Neural crest cell (in vitro differentiated cells): ENCODE data around the gene OR10H3. TPM values are rescaled to one million over a fixed set of nuclear protein-coding genes. Genes with fewer than 3 reads are reported as not detected.

Experiments
- DNase-seq: peaks from one replicate; pipeline ENCODE4 v3.0.0; 2021; ENCODE audit warnings: low read depth, mixed read lengths, low spot score
- H3K27ac Mint-ChIP-seq: one replicate; pipeline ENCODE4 v1.8.0; 2021; ENCODE audit warnings: mild to moderate bottlenecking, mixed read lengths; ENCODE audit not compliant: unreplicated experiment
- H3K27me3 Mint-ChIP-seq: 2 replicates; pipeline ENCODE4 v1.8.0; 2021; ENCODE audit warnings: low read depth, mild to moderate bottlenecking, mixed read lengths
- H3K36me3 Mint-ChIP-seq: 2 replicates; pipeline ENCODE4 v1.8.0; 2021; ENCODE audit warnings: low read depth, mild to moderate bottlenecking, mixed read lengths
- H3K4me1 Mint-ChIP-seq: 2 replicates; pipeline ENCODE4 v1.8.0; 2021; ENCODE audit warnings: mixed read lengths
- H3K4me3 Mint-ChIP-seq: one replicate; pipeline ENCODE4 v1.8.0; 2021; ENCODE audit warnings: mild to moderate bottlenecking, mixed read lengths
- H3K9me3 Mint-ChIP-seq: 2 replicates; pipeline ENCODE4 v1.8.0; 2021; ENCODE audit warnings: mixed read lengths
- CTCF ChIP-seq: fragments of 200-600 bp; sonication (generic); conservative IDR thresholded peaks from 2 replicates; pipeline ENCODE4 v1.5.0; 2021; ENCODE audit warnings: antibody characterized with exemption, mild to moderate bottlenecking
- total RNA-seq: library from RNA; stranded (reverse); gene quantifications from 2 replicates; pipeline ENCODE4 v1.2.1, GENCODE V29; 2021

Gene OR10H3
- total RNA-seq, 1 donor from 2014 or later = not detected

- peaks cover 6% of the 10 kb centered on the region for H3K9me3 Mint-ChIP-seq
- no peaks in the 10 kb centered on the region for H3K36me3 Mint-ChIP-seq
- no peak for DNase-seq
- no peaks in the 10 kb centered on the region for H3K27me3 Mint-ChIP-seq
- H3K4me1 Mint-ChIP-seq = no peaks in the 10 kb centered on the region
- no peak within 1 kb of the TSS for H3K4me3 Mint-ChIP-seq
- TF ChIP-seq CTCF = no peak
- H3K27ac Mint-ChIP-seq = no peak within 1 kb of the TSS
These were observed 49.9 kb downstream of the OR10H3 start, which contains the start of gene OR10H5 for GRCh38 chr19:15787611-15788155. TSS of gene OR10H5 (plus strand) at chr19:15787661. CDS start at chr19:15794049, 6,388 bp downstream.

DNA sequence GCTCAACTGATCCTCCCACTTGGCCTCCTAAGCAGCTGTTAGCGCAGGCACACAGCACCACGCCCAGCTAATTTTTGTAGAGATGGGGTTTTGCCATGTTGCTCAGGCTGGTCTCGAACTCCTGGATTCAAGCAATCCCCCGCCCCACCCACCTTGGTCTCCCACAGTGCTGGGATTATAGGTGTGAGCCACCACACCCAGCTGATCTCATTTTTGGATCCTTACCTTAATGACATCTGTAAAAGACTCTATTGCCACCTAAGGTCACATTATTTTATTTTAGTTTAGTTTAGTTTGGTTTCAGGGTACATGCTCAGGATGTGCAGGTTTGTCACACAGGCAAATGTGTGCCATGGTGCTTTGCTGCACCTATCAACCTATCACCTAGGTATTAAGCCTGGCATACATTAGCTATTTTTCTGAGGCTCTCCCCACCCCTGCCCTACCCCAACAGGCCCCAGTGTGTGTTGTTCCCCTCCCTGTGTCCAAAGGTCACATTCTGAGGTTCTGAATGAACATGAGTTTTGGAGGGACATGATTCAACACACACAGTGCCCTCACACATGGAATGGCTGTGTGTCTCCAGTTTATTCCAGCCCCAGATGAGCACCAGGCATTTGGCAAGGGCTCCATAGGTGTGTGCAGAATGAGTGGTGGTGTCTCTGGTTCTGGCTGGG, 50.9 kb downstream of the OR10H3 start:
- Mint-ChIP-seq H3K4me1 (no peaks in the 10 kb centered on the region), H3K9me3 (peaks cover 6% of the 10 kb centered on the region), H3K36me3 (no peaks in the 10 kb centered on the region), H3K27ac (no peak overlapping the region), H3K4me3 (no peak overlapping the region), H3K27me3 (no peaks in the 10 kb centered on the region)
- DNase-seq = no peak
- no peak for TF ChIP-seq CTCF

- H3K4me1 Mint-ChIP-seq = no peaks in the 10 kb centered on the region
- peaks cover 9% of the 10 kb centered on the region for H3K9me3 Mint-ChIP-seq
- H3K4me3 Mint-ChIP-seq = no peak overlapping the region
- H3K36me3 Mint-ChIP-seq = peaks cover 3% of the 10 kb centered on the region
- H3K27me3 Mint-ChIP-seq = no peaks in the 10 kb centered on the region
- H3K27ac Mint-ChIP-seq = no peak overlapping the region
- no peak for DNase-seq
- TF ChIP-seq CTCF = no peak
These were observed 52.3 kb downstream of the OR10H3 start for GRCh38 chr19:15790096-15790495.

Other genes with a start within 250 kb of the OR10H3 start
- gene CYP4F22, start 229.5 kb upstream of the OR10H3 start, total RNA-seq = not detected in 2 replicates
- gene CYP4F8, start 122.8 kb upstream of the OR10H3 start, total RNA-seq = not detected in 2 replicates
- gene CYP4F3, start 97.1 kb upstream of the OR10H3 start, total RNA-seq = not detected in 2 replicates
- not detected in 2 replicates for gene CYP4F12, start 64.9 kb upstream of the OR10H3 start, total RNA-seq
- not detected in 2 replicates for gene OR10H2, start 10.0 kb upstream of the OR10H3 start, total RNA-seq
- gene OR10H5, start 49.7 kb downstream of the OR10H3 start, total RNA-seq = not detected in 2 replicates
- gene OR10H1, start 77.7 kb downstream of the OR10H3 start, total RNA-seq = not detected in 2 replicates
- gene CYP4F2, start 160.1 kb downstream of the OR10H3 start, total RNA-seq = not detected in 2 replicates
- gene CYP4F11, start 196.5 kb downstream of the OR10H3 start, total RNA-seq = not detected in 2 replicates
- gene OR10H4, start 211.0 kb downstream of the OR10H3 start, total RNA-seq = not detected in 2 replicates